ENCODE data around the gene PCED1B. TPM values are rescaled to one million over a fixed set of nuclear protein-coding genes. Genes with fewer than 3 reads are reported as not detected.

Gene PCED1B
- total RNA-seq, 1 experiment from 2014 or later, result 3.3 TPM

GRCh38 chr12:47105914-47106674, 26.7 kb downstream of the PCED1B start:
- Histone ChIP-seq H2AFZ (ENCODE audit: low read length) (no peak overlapping the region), H4K20me1 (ENCODE audit: control insufficient read depth, insufficient read depth, insufficient read length) (no peaks in the 10 kb centered on the region), H3K27ac (ENCODE audit: insufficient read length, low read depth, low read length) (no peak overlapping the region), H3K23ac (ENCODE audit: insufficient read length, low read depth, low read length) (no peak overlapping the region), H3K79me1 (ENCODE audit: insufficient read depth, low read depth, low read length, poor library complexity, severe bottlenecking) (no peaks in the 10 kb centered on the region), H3K56ac (ENCODE audit: insufficient read length, low read depth, low read length) (no peak overlapping the region), H3K14ac (ENCODE audit: insufficient read depth, low read length) (no peak overlapping the region), H3T11ph (ENCODE audit: low read length) (no peak overlapping the region), H2BK5ac (ENCODE audit: insufficient read length, low read length) (no peak overlapping the region), H3K9me3 (ENCODE audit: control insufficient read depth, low read depth, low read length) (no peaks in the 10 kb centered on the region), H3K4ac (ENCODE audit: low read depth, low read length) (no peak overlapping the region), H3K23me2 (ENCODE audit: insufficient read length, low read depth, low read length, poor library complexity, severe bottlenecking) (no peaks in the 10 kb centered on the region), H3K9ac (ENCODE audit: extremely low read depth, insufficient read length, low read length) (no peak overlapping the region), H2BK15ac (ENCODE audit: low read depth, low read length) (no peak overlapping the region), H3K18ac (ENCODE audit: insufficient read length, low read depth, low read length) (no peak overlapping the region), H3K4me1 (ENCODE audit: insufficient read depth, low read length) (no peaks in the 10 kb centered on the region), H3K79me2 (ENCODE audit: insufficient read depth, low read length) (no peaks in the 10 kb centered on the region), H4K5ac (ENCODE audit: insufficient read length, low read depth, low read length) (no peak overlapping the region), H4K8ac (replicated peaks; ENCODE audit: insufficient read length, low read depth, low read length) (no peak overlapping the region), H4K91ac (ENCODE audit: insufficient read length, low read depth, low read length) (no peak overlapping the region), H3K4me2 (ENCODE audit: insufficient read depth, insufficient read length, low read length) (no peak overlapping the region), H2BK120ac (ENCODE audit: low read depth, low read length, poor library complexity, severe bottlenecking) (no peak overlapping the region), H3K27me3 (ENCODE audit: insufficient read depth, low read length) (no peaks in the 10 kb centered on the region), H2AK5ac (ENCODE audit: insufficient read length, low read length) (no peak overlapping the region), H2BK20ac (ENCODE audit: low read depth, low read length, poor library complexity, severe bottlenecking) (no peak overlapping the region), H2BK12ac (ENCODE audit: insufficient read length, low read depth, low read length) (no peak overlapping the region)
- Mint-ChIP-seq H3K36me3 (ENCODE audit: insufficient read depth in 1 of 3, low read depth in 3 of 3) (no peaks in the 10 kb centered on the region), H3K4me1 (peaks cover 0 to 3% of the 10 kb centered on the region in 2 experiments; a peak in 2 of 4 replicates), H3K27ac (no peak overlapping the region), H3K27me3 (ENCODE audit: low read depth) (no peaks in the 10 kb centered on the region), H3K4me3 (no peak overlapping the region), H3K9me3 (no peaks in the 10 kb centered on the region)
- WGBS (ENCODE audit: extremely low coverage, insufficient read length, low lambda C conversion rate), result no CpG with 5 or more reads among the region's 10 CpGs
- no peak for DNase-seq
- TF ChIP-seq, protein P1, sequence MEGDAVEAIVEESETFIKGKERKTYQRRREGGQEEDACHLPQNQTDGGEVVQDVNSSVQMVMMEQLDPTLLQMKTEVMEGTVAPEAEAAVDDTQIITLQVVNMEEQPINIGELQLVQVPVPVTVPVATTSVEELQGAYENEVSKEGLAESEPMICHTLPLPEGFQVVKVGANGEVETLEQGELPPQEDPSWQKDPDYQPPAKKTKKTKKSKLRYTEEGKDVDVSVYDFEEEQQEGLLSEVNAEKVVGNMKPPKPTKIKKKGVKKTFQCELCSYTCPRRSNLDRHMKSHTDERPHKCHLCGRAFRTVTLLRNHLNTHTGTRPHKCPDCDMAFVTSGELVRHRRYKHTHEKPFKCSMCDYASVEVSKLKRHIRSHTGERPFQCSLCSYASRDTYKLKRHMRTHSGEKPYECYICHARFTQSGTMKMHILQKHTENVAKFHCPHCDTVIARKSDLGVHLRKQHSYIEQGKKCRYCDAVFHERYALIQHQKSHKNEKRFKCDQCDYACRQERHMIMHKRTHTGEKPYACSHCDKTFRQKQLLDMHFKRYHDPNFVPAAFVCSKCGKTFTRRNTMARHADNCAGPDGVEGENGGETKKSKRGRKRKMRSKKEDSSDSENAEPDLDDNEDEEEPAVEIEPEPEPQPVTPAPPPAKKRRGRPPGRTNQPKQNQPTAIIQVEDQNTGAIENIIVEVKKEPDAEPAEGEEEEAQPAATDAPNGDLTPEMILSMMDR (conservative IDR thresholded peaks at IDR 0.05), result no peak
